Motor neuron (in vitro differentiated cells): ENCODE results near the gene DOK6. TPM values are rescaled to one million over a fixed set of nuclear protein-coding genes. Genes with fewer than 3 reads are reported as not detected.

ENCODE experiments used
- ATAC-seq, 8 experiments: fragments of 200-7000 bp; cut with Tn5 transposase; replicated peaks in 6 of 8; 2 replicates each; pipeline ENCODE4 v1.8.0; 2021; ENCODE audit warnings: mild to moderate bottlenecking in 8 of 8, moderate library complexity in 8 of 8
- H3K27ac ChIP-seq, 2 donors: fragments of 250-450 bp; sonication (Bioruptor Pico); 2 replicates each; pipeline ENCODE4 v1.9.0; 2021; ENCODE audit warnings: antibody characterized with exemption in 2 of 2, mild to moderate bottlenecking in 2 of 2, moderate library complexity in 1 of 2
- H3K4me1 ChIP-seq, 2 donors: fragments of 250-450 bp; sonication (Bioruptor Pico); replicated peaks in 1 of 2; 2 replicates each; pipeline ENCODE4 v1.6.1; 2021; ENCODE audit warnings: antibody characterized with exemption in 2 of 2, mild to moderate bottlenecking in 2 of 2, moderate library complexity in 1 of 2
- H3K4me3 ChIP-seq, 5 donors: fragments of 250-450 bp; sonication (Bioruptor Pico); 2 replicates each; pipeline ENCODE4 v1.9.0; 2021; ENCODE audit warnings: antibody characterized with exemption in 5 of 5, mild to moderate bottlenecking in 5 of 5, moderate library complexity in 4 of 5
- WGBS, 10 experiments: fragments of 450-650 bp; shearing (Covaris generic); methylation state at CpG; one replicate each; pipeline ENCODE4 v1.0.0; 2022; 5-methylcytosine and 5-hydroxymethylcytosine counted together
- in situ Hi-C, 9 experiments: fragments of 400-800 bp; cut with MboI; loops; one replicate each; pipeline ENCODE4 v1.15.0; 2021; ENCODE audit warnings: low sequenced_read_pairs in 9 of 9, low pct_unique_long_range_greater_than_20kb in 2 of 9; ENCODE audit not compliant: unreplicated experiment in 9 of 9
- total RNA-seq, 8 experiments: library from RNA; unstranded; fragments of 300-600 nt; gene quantifications; 2 replicates each; pipeline versions ENCODE4 v1.2.3 to v1.2.4, GENCODE V29; 2022

Gene DOK6
- total RNA-seq, 8 experiments from 2014 or later: 4.8 to 13.8 (median 11.3) TPM

- Histone ChIP-seq H3K4me1 (no peaks in the 10 kb centered on the region), H3K4me3 (no peak overlapping the region), H3K27ac (no peak overlapping the region)
- in situ Hi-C loops: no loop called here
- no peak for ATAC-seq
- WGBS, 10 experiments: 20 to 100% (median 90%) methylated on average over 1 of the region's 1 CpG
These were observed 118.3 kb downstream of the DOK6 start for GRCh38 chr18:69518989-69519388.

GRCh38 chr18:69523582-69523981, 122.9 kb downstream of the DOK6 start:
- WGBS, 10 experiments: 4 to 98% (median 84%) methylated on average over 1 to 3 of the region's 3 CpGs
- ATAC-seq: no peak
- no peaks in the 10 kb centered on the region for H3K4me1 ChIP-seq
- in situ Hi-C loops: no loop called here
- H3K27ac ChIP-seq: no peak overlapping the region
- no peak overlapping the region for H3K4me3 ChIP-seq

GRCh38 chr18:69528435-69528834, 127.7 kb downstream of the DOK6 start:
- Histone ChIP-seq H3K27ac (no peak overlapping the region), H3K4me1 (no peaks in the 10 kb centered on the region), H3K4me3 (no peak overlapping the region)
- 53 to 100% (median 80%) methylated on average over 1 to 3 of the region's 3 CpGs; no CpG with 5 or more reads in 1 of the 10 experiments for WGBS, 10 experiments
- ATAC-seq: peak in 1 of 8 experiments; percentile 67
- in situ Hi-C loops: no loop called here

- no peak overlapping the region for H3K4me3 ChIP-seq
- in situ Hi-C loops: no loop called here
- no peak for ATAC-seq
- 50 to 100% (median 91%) methylated on average over 1 to 2 of the region's 2 CpGs for WGBS, 10 experiments
- no peak overlapping the region for H3K27ac ChIP-seq
- H3K4me1 ChIP-seq: peaks cover 0 to 2% of the 10 kb centered on the region in 2 donors
These were observed 128.5 kb downstream of the DOK6 start for GRCh38 chr18:69529151-69529550.

GRCh38 chr18:69531973-69532372, 131.3 kb downstream of the DOK6 start:
- in situ Hi-C loops: no loop called here
- WGBS, 10 experiments: 39 to 100% (median 65%) methylated on average over 1 to 5 of the region's 5 CpGs; no CpG with 5 or more reads in 2 of the 10 experiments

GRCh38 chr18:69537183-69537582, 136.5 kb downstream of the DOK6 start:
- Histone ChIP-seq H3K27ac (no peak overlapping the region), H3K4me3 (no peak overlapping the region), H3K4me1 (peaks cover 2 to 7% of the 10 kb centered on the region in 2 donors)
- 53 to 100% (median 83%) methylated on average over 1 to 3 of the region's 3 CpGs; no CpG with 5 or more reads in 2 of the 10 experiments for WGBS, 10 experiments
- ATAC-seq: peak in 4 of 8 experiments; percentile 52 to 56 (median 56)
- in situ Hi-C loops: no loop called here

More at GRCh38 chr18:69531973-69532372, 131.3 kb downstream of the DOK6 start:
- H3K4me1 ChIP-seq: peaks cover under 1 to 7% of the 10 kb centered on the region in 2 donors
- no peak for ATAC-seq
- no peak overlapping the region for H3K27ac ChIP-seq
- no peak overlapping the region for H3K4me3 ChIP-seq

- in situ Hi-C loops: no loop called here
These were observed 138.2 kb downstream of the DOK6 start for GRCh38 chr18:69538849-69539248.

GRCh38 chr18:69539404-69539803, 138.7 kb downstream of the DOK6 start:
- Histone ChIP-seq H3K4me1 (peaks cover 2 to 3% of the 10 kb centered on the region in 2 donors), H3K4me3 (no peak overlapping the region), H3K27ac (no peak overlapping the region)
- in situ Hi-C loops: no loop called here
- ATAC-seq: no peak
- WGBS, 10 experiments: 59 to 100% (median 95%) methylated on average over 1 to 2 of the region's 2 CpGs

More at GRCh38 chr18:69538849-69539248, 138.2 kb downstream of the DOK6 start:
- H3K4me1 ChIP-seq: peaks cover 2 to 7% of the 10 kb centered on the region in 2 donors
- no peak for ATAC-seq
- no peak overlapping the region for H3K4me3 ChIP-seq
- 25 to 96% (median 80%) methylated on average over 1 to 3 of the region's 3 CpGs for WGBS, 10 experiments
- no peak overlapping the region for H3K27ac ChIP-seq

GRCh38 chr18:69556228-69556627, 155.5 kb downstream of the DOK6 start:
- no peak overlapping the region for H3K27ac ChIP-seq
- H3K4me1 ChIP-seq: no peaks in the 10 kb centered on the region
- no peak overlapping the region for H3K4me3 ChIP-seq
- WGBS, 10 experiments: 20 to 100% (median 75%) methylated on average over 1 to 3 of the region's 3 CpGs; no CpG with 5 or more reads in 1 of the 10 experiments
- ATAC-seq: peak in 3 of 8 experiments; percentile 43 to 63 (median 57)
- in situ Hi-C loops: no loop called here

- ATAC-seq: no peak
- WGBS, 10 experiments: 33 to 100% (median 92%) methylated on average over 1 to 4 of the region's 4 CpGs; no CpG with 5 or more reads in 2 of the 10 experiments
- H3K4me3 ChIP-seq: no peak overlapping the region
- no peaks in the 10 kb centered on the region for H3K4me1 ChIP-seq
- in situ Hi-C loops: no loop called here
- no peak overlapping the region for H3K27ac ChIP-seq
These were observed 156.6 kb downstream of the DOK6 start for GRCh38 chr18:69557282-69557681.

- no peaks in the 10 kb centered on the region for H3K4me1 ChIP-seq
- in situ Hi-C loops: no loop called here
- ATAC-seq: no peak
- WGBS, 10 experiments: 25 to 100% (median 81%) methylated on average over 1 to 2 of the region's 2 CpGs; no CpG with 5 or more reads in 3 of the 10 experiments
- no peak overlapping the region for H3K27ac ChIP-seq
- no peak overlapping the region for H3K4me3 ChIP-seq
These were observed 157.4 kb downstream of the DOK6 start for GRCh38 chr18:69558052-69558451.

GRCh38 chr18:69559604-69560003, 158.9 kb downstream of the DOK6 start:
- ATAC-seq: no peak
- H3K4me3 ChIP-seq: no peak overlapping the region
- in situ Hi-C loops: no loop called here
- H3K4me1 ChIP-seq: peaks cover 0 to 3% of the 10 kb centered on the region in 2 donors
- no peak overlapping the region for H3K27ac ChIP-seq

GRCh38 chr18:69564602-69565001, 163.9 kb downstream of the DOK6 start:
- Histone ChIP-seq H3K27ac (no peak overlapping the region), H3K4me3 (no peak overlapping the region), H3K4me1 (peaks cover 0 to 3% of the 10 kb centered on the region in 2 donors)
- 80 to 100% (median 94%) methylated on average over 1 to 2 of the region's 2 CpGs for WGBS, 10 experiments
- no peak for ATAC-seq
- in situ Hi-C loops: no loop called here

GRCh38 chr18:69567813-69568488, 167.3 kb downstream of the DOK6 start:
- in situ Hi-C loops: no loop called here
- no peak overlapping the region for H3K4me3 ChIP-seq
- H3K4me1 ChIP-seq: peaks cover 0 to 3% of the 10 kb centered on the region in 2 donors
- WGBS, 10 experiments: 53 to 100% (median 75%) methylated on average over 1 to 4 of the region's 10 CpGs; no CpG with 5 or more reads in 2 of the 10 experiments
- no peak overlapping the region for H3K27ac ChIP-seq
- no peak for ATAC-seq
